ENCODE results near the gene ANTXR1.

ANTXR1 gene

DNA sequence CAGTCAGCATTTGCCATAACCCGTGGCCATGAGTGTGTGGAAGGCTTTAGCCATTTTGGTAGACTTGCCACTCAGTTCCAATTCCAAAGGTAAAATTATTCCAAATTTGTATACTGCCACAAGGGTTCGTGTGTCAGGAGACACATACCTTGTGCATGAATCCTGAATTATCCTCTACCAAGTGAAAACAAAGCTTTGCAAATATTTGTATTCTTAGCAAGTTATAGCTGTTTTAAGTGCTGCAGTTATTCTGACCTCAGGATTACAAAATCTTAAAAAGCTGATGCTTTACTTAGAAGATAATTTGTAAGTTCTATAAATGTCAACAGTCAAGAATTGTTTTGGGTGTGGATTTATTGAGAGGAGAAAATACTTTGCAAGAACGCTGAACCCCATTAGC is 100.6 kb downstream of the ANTXR1 start:
- no peak for TF ChIP-seq EZH2phosphoT487 (IDR thresholded peaks at IDR 0.05; ENCODE audit: borderline replicate concordance)
- TF ChIP-seq, protein P1, sequence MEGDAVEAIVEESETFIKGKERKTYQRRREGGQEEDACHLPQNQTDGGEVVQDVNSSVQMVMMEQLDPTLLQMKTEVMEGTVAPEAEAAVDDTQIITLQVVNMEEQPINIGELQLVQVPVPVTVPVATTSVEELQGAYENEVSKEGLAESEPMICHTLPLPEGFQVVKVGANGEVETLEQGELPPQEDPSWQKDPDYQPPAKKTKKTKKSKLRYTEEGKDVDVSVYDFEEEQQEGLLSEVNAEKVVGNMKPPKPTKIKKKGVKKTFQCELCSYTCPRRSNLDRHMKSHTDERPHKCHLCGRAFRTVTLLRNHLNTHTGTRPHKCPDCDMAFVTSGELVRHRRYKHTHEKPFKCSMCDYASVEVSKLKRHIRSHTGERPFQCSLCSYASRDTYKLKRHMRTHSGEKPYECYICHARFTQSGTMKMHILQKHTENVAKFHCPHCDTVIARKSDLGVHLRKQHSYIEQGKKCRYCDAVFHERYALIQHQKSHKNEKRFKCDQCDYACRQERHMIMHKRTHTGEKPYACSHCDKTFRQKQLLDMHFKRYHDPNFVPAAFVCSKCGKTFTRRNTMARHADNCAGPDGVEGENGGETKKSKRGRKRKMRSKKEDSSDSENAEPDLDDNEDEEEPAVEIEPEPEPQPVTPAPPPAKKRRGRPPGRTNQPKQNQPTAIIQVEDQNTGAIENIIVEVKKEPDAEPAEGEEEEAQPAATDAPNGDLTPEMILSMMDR (conservative IDR thresholded peaks at IDR 0.05; ENCODE audit: low read length): no peak

DNA sequence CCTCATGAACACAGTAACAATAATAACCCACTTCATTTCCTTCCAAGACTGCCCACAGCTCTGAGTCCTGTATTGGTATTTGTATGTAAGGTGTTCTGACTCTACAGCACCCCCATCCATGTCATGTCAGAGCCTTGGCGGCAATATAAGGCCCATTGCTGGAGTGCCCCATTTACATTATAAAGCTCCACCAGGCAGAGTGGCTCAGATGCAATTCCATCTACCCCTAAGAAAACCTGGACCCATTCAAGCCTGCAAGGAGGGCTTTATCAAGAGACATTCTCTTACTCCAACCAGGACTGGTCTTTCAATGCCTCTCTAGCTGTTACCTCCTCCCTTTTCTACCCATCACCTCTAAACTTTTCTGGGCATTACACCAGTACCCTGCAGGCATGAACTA is 101.6 kb downstream of the ANTXR1 start:
- Histone ChIP-seq H3K4me3 (ENCODE audit: low read length, poor library complexity, severe bottlenecking) (no peak overlapping the region), H3F3A (ENCODE audit: low read depth) (no peaks in the 10 kb centered on the region), H3K9me2 (replicated peaks; ENCODE audit: low read depth, low read length) (no peaks in the 10 kb centered on the region), H3K79me2 (ENCODE audit: insufficient read depth, low read length) (no peaks in the 10 kb centered on the region), H3K36me3 (ENCODE audit: insufficient read depth, low read length) (no peaks in the 10 kb centered on the region), H3K9me3 (ENCODE audit: insufficient read depth, low read depth, low read length) (no peaks in the 10 kb centered on the region), H2AFZ (ENCODE audit: low read length) (no peak overlapping the region), H3K9ac (ENCODE audit: low read depth, low read length, poor library complexity, severe bottlenecking) (no peak overlapping the region), H3K4me2 (ENCODE audit: low read depth, low read length, poor library complexity, severe bottlenecking) (no peak overlapping the region), H4K20me1 (ENCODE audit: insufficient read depth, low read length, poor library complexity, severe bottlenecking) (no peaks in the 10 kb centered on the region), H3K27me3 (ENCODE audit: insufficient read depth, low read length, poor library complexity, severe bottlenecking) (no peaks in the 10 kb centered on the region), H3K4me1 (ENCODE audit: insufficient read depth, low read length, poor library complexity, severe bottlenecking) (peaks cover 3% of the 10 kb centered on the region)
- no peak for TF ChIP-seq EZH2phosphoT487 (IDR thresholded peaks at IDR 0.05; ENCODE audit: borderline replicate concordance)
- TF ChIP-seq, protein P1 (conservative IDR thresholded peaks at IDR 0.05; ENCODE audit: low read length): no peak

More for the DNA sequence above, 100.6 kb downstream of the ANTXR1 start:
- Histone ChIP-seq H4K20me1 (ENCODE audit: insufficient read depth, low read length, poor library complexity, severe bottlenecking) (no peaks in the 10 kb centered on the region), H3K36me3 (ENCODE audit: insufficient read depth, low read length) (no peaks in the 10 kb centered on the region), H3K4me2 (ENCODE audit: low read depth, low read length, poor library complexity, severe bottlenecking) (no peak overlapping the region), H3K79me2 (ENCODE audit: insufficient read depth, low read length) (no peaks in the 10 kb centered on the region), H2AFZ (ENCODE audit: low read length) (no peak overlapping the region), H3K9ac (ENCODE audit: low read depth, low read length, poor library complexity, severe bottlenecking) (no peak overlapping the region), H3K27me3 (ENCODE audit: insufficient read depth, low read length, poor library complexity, severe bottlenecking) (no peaks in the 10 kb centered on the region), H3K4me1 (ENCODE audit: insufficient read depth, low read length, poor library complexity, severe bottlenecking) (no peaks in the 10 kb centered on the region), H3K9me2 (replicated peaks; ENCODE audit: low read depth, low read length) (no peaks in the 10 kb centered on the region), H3F3A (ENCODE audit: low read depth) (no peaks in the 10 kb centered on the region), H3K9me3 (ENCODE audit: insufficient read depth, low read depth, low read length) (no peaks in the 10 kb centered on the region), H3K4me3 (ENCODE audit: low read length, poor library complexity, severe bottlenecking) (no peak overlapping the region)

DNA sequence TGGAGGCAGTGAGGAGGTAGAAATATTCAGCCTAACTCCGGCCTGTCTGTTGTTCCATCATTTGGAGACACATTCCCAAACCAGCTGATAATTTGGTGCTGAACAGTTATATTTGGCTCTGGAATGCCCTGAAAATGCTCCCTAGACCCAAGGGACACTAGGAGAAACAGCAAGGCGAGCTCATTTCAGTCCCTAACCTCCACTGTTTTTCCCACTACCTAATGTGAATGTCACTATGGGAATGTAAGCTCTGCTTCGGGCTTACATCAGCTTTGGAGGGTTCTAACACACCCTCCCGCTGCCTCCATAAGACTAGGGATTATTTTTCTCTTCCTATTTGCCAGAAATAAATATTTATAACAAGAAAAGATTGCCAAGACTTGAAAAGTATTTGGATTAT is 103.5 kb downstream of the ANTXR1 start:
- H3K9me3 ChIP-seq (ENCODE audit: insufficient read depth, low read depth, low read length): no peaks in the 10 kb centered on the region
- no peaks in the 10 kb centered on the region for H3K9me2 ChIP-seq (replicated peaks; ENCODE audit: low read depth, low read length)
- H3F3A ChIP-seq (ENCODE audit: low read depth): no peaks in the 10 kb centered on the region
- no peak overlapping the region for H3K4me3 ChIP-seq (ENCODE audit: low read length, poor library complexity, severe bottlenecking)
- H3K4me2 ChIP-seq (ENCODE audit: low read depth, low read length, poor library complexity, severe bottlenecking): no peak overlapping the region
- no peaks in the 10 kb centered on the region for H3K79me2 ChIP-seq (ENCODE audit: insufficient read depth, low read length)
- H4K20me1 ChIP-seq (ENCODE audit: insufficient read depth, low read length, poor library complexity, severe bottlenecking): no peaks in the 10 kb centered on the region
- TF ChIP-seq, protein P1 (conservative IDR thresholded peaks at IDR 0.05; ENCODE audit: low read length): no peak
- no peak for TF ChIP-seq EZH2phosphoT487 (IDR thresholded peaks at IDR 0.05; ENCODE audit: borderline replicate concordance)
- no peak overlapping the region for H3K9ac ChIP-seq (ENCODE audit: low read depth, low read length, poor library complexity, severe bottlenecking)
- peaks cover 5% of the 10 kb centered on the region for H3K4me1 ChIP-seq (ENCODE audit: insufficient read depth, low read length, poor library complexity, severe bottlenecking)
- no peak overlapping the region for H2AFZ ChIP-seq (ENCODE audit: low read length)
- no peaks in the 10 kb centered on the region for H3K27me3 ChIP-seq (ENCODE audit: insufficient read depth, low read length, poor library complexity, severe bottlenecking)
- no peaks in the 10 kb centered on the region for H3K36me3 ChIP-seq (ENCODE audit: insufficient read depth, low read length)
